Esophagus muscularis mucosa (tissue), 4 donors: Measurements from ENCODE around the gene PSMB2. TPM values are rescaled to one million over a fixed set of nuclear protein-coding genes. Genes with fewer than 3 reads are reported as not detected.

Source experiments
- DNase-seq: peaks from one replicate; pipeline ENCODE4 v3.0.0-alpha.2; 2017; ENCODE audit errors: extremely low spot score
- H3K27ac ChIP-seq, 4 donors: fragments of 200-600 bp; sonication (generic); replicated peaks in 1 of 4; 1 replicate in 3 of 4; 2 replicates in 1 of 4; pipeline ENCODE4 v1.5.1; 2016 to 2019; ENCODE audit warnings: mild to moderate bottlenecking in 1 of 4
- H3K27me3 ChIP-seq, 4 donors: fragments of 200-600 bp; sonication (generic); one replicate each; pipeline versions ENCODE4 v1.5.1 to v1.6.0; 2016 to 2019
- H3K36me3 ChIP-seq, 4 donors: fragments of 200-600 bp; sonication (generic); one replicate each; pipeline ENCODE4 v1.5.1; 2016 to 2019
- H3K4me1 ChIP-seq, 4 donors: fragments of 200-600 bp; sonication (generic); one replicate each; pipeline ENCODE4 v1.5.1; 2016 to 2019
- H3K4me3 ChIP-seq, 4 donors: fragments of 200-600 bp; sonication (generic); 1 replicate in 2 of 4; 2 replicates in 2 of 4; pipeline ENCODE4 v1.5.1; 2016 to 2019; ENCODE audit warnings: mild to moderate bottlenecking in 4 of 4, moderate library complexity in 1 of 4
- H3K9me3 ChIP-seq, 4 donors: fragments of 200-600 bp; sonication (generic); 1 replicate in 3 of 4; 2 replicates in 1 of 4; pipeline ENCODE4 v1.5.1; 2016 to 2019
- EP300 ChIP-seq: sonication (generic); formaldehyde crosslinking; IDR thresholded peaks from one replicate; pipeline ENCODE4 v1.6.1; 2017; ENCODE audit warnings: antibody characterized with exemption
- POLR2A ChIP-seq: fragments of 450-650 bp; IDR thresholded peaks from one replicate; pipeline ENCODE4 v1.6.1; 2017; ENCODE audit warnings: antibody characterized with exemption, moderate library complexity, mild to moderate bottlenecking, low read depth
- POLR2AphosphoS5 ChIP-seq, 2 donors: sonication (generic); formaldehyde crosslinking; IDR thresholded peaks; one replicate each; pipeline ENCODE4 v1.6.1; 2017; ENCODE audit warnings: antibody characterized with exemption in 2 of 2
- WGBS: methylation state at CpG from one replicate; pipeline ENCODE4 v1.1.5; 2018; 5-methylcytosine and 5-hydroxymethylcytosine counted together
- intact Hi-C: fragments of 100-400 bp; cut with DNase I; formaldehyde crosslinking; loops from one replicate; pipeline ENCODE4 v1.15.1; 2023
- total RNA-seq, 4 donors: library from RNA; depleted of rRNA; stranded (reverse); fragments of >200 nt; gene quantifications; one replicate each; pipeline versions ENCODE4 v1.1.0 to v1.2.1, GENCODE V29; 2016
- TF ChIP-seq, protein P1 (sequence below), 3 experiments: fragments of 200-600 bp in 2 of 3; fragments of 450-650 bp in 1 of 3; sonication (generic) in 2 of 3; IDR thresholded peaks; one replicate each; pipeline ENCODE4 v1.5.1; 2017 to 2019; ENCODE audit warnings: antibody characterized with exemption in 3 of 3, mild to moderate bottlenecking in 2 of 3, moderate library complexity in 1 of 3

PSMB2 gene
- total RNA-seq, 4 donors from 2014 or later, result 30.3 to 40.5 (median 32.4) TPM

DNA sequence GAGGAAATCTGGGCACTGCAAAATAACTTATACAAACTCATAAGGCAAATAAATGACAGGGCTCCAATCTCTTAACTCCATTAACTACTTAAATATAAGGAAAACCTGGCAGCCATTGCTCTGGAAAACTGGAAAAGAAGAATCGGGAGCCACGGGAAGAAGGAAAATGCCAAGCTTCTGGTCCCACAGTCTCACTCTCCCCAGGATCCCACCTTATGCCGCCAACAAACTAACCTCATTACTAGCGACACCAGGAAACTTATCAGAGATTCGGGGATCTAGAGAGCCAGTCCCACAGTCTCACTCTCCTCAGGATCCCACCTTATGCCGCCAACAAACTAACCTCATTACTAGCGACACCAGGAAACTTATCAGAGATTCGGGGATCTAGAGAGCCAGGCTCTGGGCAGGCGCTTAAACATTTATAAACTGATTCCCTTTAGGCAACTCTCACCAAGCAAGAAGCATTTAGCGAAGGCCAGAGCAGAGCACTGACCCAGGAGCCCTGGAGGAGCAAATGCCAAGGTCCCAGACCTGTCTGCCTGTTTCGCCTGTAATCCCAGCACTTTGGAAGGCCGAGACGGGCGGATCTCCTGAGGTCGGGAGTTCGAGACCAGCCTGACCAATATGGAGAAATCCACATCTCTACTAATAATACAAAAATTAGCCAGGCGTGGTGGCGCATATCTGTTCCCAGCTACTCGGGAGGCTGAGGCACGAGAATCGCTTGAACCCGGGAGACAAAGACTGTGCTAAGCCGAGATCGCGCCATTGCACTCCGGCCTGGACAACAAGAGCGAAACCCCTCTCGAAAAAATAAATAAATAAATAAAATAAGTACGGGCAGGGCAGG lies 720 bp downstream of the PSMB2 start:
- TF ChIP-seq EP300 (no peak), POLR2A (no peak), POLR2AphosphoS5 (IDR thresholded peaks at IDR 0.05) (no peak)
- TF ChIP-seq, protein P1, sequence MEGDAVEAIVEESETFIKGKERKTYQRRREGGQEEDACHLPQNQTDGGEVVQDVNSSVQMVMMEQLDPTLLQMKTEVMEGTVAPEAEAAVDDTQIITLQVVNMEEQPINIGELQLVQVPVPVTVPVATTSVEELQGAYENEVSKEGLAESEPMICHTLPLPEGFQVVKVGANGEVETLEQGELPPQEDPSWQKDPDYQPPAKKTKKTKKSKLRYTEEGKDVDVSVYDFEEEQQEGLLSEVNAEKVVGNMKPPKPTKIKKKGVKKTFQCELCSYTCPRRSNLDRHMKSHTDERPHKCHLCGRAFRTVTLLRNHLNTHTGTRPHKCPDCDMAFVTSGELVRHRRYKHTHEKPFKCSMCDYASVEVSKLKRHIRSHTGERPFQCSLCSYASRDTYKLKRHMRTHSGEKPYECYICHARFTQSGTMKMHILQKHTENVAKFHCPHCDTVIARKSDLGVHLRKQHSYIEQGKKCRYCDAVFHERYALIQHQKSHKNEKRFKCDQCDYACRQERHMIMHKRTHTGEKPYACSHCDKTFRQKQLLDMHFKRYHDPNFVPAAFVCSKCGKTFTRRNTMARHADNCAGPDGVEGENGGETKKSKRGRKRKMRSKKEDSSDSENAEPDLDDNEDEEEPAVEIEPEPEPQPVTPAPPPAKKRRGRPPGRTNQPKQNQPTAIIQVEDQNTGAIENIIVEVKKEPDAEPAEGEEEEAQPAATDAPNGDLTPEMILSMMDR (IDR thresholded peaks at IDR 0.05), result no peak
- WGBS, result 17% methylated on average over 28 of the region's 29 CpGs

DNA sequence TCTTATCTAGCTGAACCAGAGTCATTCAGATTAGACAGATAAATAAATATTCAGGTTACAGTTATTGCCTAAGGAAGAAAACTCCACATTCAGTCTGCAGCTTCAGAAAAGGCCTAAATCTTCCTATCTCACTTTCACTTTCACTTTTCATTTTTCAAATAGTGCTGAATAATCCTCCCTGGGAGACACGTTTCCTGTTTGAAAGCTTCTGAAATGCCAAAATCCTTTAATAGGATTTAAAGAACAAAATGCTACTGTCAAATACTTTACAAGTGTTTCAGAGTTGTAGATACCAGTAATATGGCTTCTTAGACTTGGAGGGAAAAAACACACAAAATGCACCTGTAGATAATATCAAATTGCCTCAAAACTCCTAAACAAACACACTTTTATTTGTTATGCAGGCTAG lies 3.9 kb downstream of the PSMB2 start:
- TF ChIP-seq POLR2A, result no peak
- Histone ChIP-seq H3K4me1 (peaks cover 29 to 51% (median 49%) of the 10 kb centered on the region in 4 donors), H3K4me3 (peak overlapping the region; percentile 29 to 43 (median 39)), H3K9me3 (no peaks in the 10 kb centered on the region), H3K36me3 (peaks cover 17 to 37% (median 31%) of the 10 kb centered on the region in 4 donors), H3K27ac (peak overlapping the region; percentile 66 to 70 (median 69)), H3K27me3 (no peaks in the 10 kb centered on the region)
- DNase-seq, result no peak
- intact Hi-C loops, result no loop called here
- WGBS, result 0% methylated on average over 1 of the region's 1 CpG

More for the DNA sequence above, 720 bp downstream of the PSMB2 start:
- peaks cover 29 to 55% (median 50%) of the 10 kb centered on the region in 4 donors for H3K4me1 ChIP-seq
- peak overlapping the region; percentile 89 to 95 (median 92) for H3K27ac ChIP-seq
- H3K4me3 ChIP-seq, result peak overlapping the region; percentile 83 to 92 (median 86)
- DNase-seq, result no peak
- no peaks in the 10 kb centered on the region for H3K9me3 ChIP-seq
- intact Hi-C loops, result loop anchor here (5.0 kb wide), 2 partner anchors 77 to 78 kb away; partner anchors contain the start of gene C1orf216
- peaks cover 0 to 5% (median 0%) of the 10 kb centered on the region in 4 donors for H3K36me3 ChIP-seq
- peaks cover 0 to 11% (median 0%) of the 10 kb centered on the region in 4 donors for H3K27me3 ChIP-seq

DNA sequence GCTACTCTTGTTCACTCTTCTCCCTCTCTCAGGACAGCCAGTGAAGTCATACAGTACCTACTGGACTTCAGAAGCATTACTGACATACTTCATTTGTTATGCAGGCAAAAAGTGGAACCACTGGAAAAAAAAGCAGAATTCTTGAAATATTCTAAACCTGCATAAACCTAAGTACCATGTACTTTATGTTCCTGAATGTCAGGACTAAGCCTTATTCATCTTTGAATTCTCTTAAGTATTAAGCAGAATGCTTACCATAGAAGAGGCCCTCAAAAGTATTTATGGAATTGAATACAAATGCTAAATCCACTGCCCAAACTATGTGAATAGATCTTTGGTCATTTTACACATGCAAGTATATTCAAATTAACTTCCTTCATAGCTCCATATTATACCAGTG lies 7.8 kb downstream of the PSMB2 start:
- intact Hi-C loops, result no loop called here
- Histone ChIP-seq H3K4me3 (no peak overlapping the region), H3K36me3 (peaks cover 24 to 75% (median 69%) of the 10 kb centered on the region in 4 donors), H3K9me3 (no peaks in the 10 kb centered on the region), H3K27me3 (no peaks in the 10 kb centered on the region), H3K4me1 (peaks cover 20 to 27% (median 25%) of the 10 kb centered on the region in 4 donors), H3K27ac (no peak overlapping the region)
- DNase-seq, result no peak
- no peak for TF ChIP-seq EP300

DNA sequence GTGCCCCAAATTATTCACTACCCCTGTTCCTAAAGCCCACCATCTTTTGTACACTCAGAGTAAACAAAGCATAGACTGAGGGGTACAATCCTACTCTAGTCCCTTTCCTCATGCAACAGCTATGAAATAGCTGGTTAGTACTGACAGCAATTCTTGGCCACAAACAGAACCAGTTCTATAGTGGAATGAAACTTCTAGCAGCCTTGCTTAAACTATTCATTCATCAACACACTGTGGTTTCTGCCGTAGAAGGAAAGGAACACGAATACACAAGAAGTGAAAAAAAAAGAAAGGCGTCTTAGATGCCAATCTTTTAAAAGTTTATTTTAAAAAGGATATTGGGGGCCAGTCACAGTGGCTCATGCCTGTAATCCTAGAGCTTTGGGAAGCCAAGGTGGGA lies 9.9 kb downstream of the PSMB2 start:
- no peak overlapping the region for H3K27ac ChIP-seq
- H3K27me3 ChIP-seq, result no peaks in the 10 kb centered on the region
- H3K4me3 ChIP-seq, result no peak overlapping the region
- intact Hi-C loops, result no loop called here
- H3K36me3 ChIP-seq, result peaks cover 30 to 87% (median 75%) of the 10 kb centered on the region in 4 donors
- no peaks in the 10 kb centered on the region for H3K9me3 ChIP-seq
- peaks cover 2 to 8% (median 5%) of the 10 kb centered on the region in 4 donors for H3K4me1 ChIP-seq
- no peak for DNase-seq
- TF ChIP-seq, protein P1 (IDR thresholded peaks at IDR 0.05), result no peak
- no peak for TF ChIP-seq POLR2AphosphoS5 (IDR thresholded peaks at IDR 0.05)
- TF ChIP-seq EP300, result no peak
- TF ChIP-seq POLR2A, result no peak
- 78% methylated on average over 3 of the region's 3 CpGs for WGBS

DNA sequence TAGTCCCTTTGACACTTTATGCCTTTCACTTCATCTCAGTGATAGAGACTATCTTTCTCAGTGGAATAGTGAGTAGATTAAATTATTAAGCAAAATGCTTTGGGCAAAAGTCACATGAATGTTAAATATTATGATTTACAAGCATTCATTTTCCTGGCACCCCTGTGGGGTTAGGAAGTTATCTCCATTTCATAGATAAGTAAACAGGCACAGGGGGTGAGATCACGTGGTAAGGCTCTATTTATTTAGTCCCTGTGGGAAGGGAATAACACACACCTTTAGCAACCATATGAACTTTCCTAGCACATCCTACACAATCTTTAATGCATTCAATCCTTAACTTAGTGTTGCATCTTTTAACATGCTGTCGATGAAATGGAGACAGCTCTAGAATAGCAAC lies 12.3 kb downstream of the PSMB2 start:
- no peak for DNase-seq
- Histone ChIP-seq H3K36me3 (peaks cover 23 to 88% (median 68%) of the 10 kb centered on the region in 4 donors), H3K4me3 (no peak overlapping the region), H3K4me1 (peaks cover 0 to 8% (median 0%) of the 10 kb centered on the region in 4 donors), H3K9me3 (no peaks in the 10 kb centered on the region), H3K27ac (no peak overlapping the region), H3K27me3 (no peaks in the 10 kb centered on the region)
- no peak for TF ChIP-seq POLR2AphosphoS5 (IDR thresholded peaks at IDR 0.05)
- TF ChIP-seq EP300, result no peak
- no peak for TF ChIP-seq POLR2A
- TF ChIP-seq, protein P1 (IDR thresholded peaks at IDR 0.05), result no peak
- 56% methylated on average over 2 of the region's 2 CpGs for WGBS
- intact Hi-C loops, result no loop called here
